PC-3 (cell line): Measurements from ENCODE around the gene IL10.

ENCODE experiments used
- CTCF ChIP-seq: fragments of 300-600 bp; sonication (generic); conservative IDR thresholded peaks from 2 replicates; pipeline ENCODE4 v1.5.1; 2017; ENCODE audit warnings: antibody characterized with exemption, low read depth, mild to moderate bottlenecking, low read length
- EZH2 ChIP-seq: fragments of 300-600 bp; sonication (generic); IDR thresholded peaks from one replicate; pipeline ENCODE4 v1.6.1; 2017; ENCODE audit warnings: antibody characterized with exemption, mild to moderate bottlenecking, low read length; ENCODE audit not compliant: unreplicated experiment
- EZH2phosphoT487 ChIP-seq: fragments of 300-600 bp; sonication (generic); IDR thresholded peaks from 2 replicates; pipeline ENCODE4 v1.6.1; 2018; ENCODE audit warnings: mild to moderate bottlenecking, antibody characterized with exemption, low read length, borderline replicate concordance

GRCh38 chr1:206739411-206740076 lies 32.8 kb downstream of the IL10 start:
- TF ChIP-seq EZH2phosphoT487 (no peak), CTCF (no peak), EZH2 (no peak)
